NCI-H510A (cell line): ENCODE results near the gene CDNF.
"Not testable (repeated sequence)": the region's sequence is repeated elsewhere in the genome, so short reads cannot be mapped to it uniquely, and the experiment has no call there.

Source experiments
- DNase-seq: peaks from one replicate; lab custom pipeline; 2025; lab: John Stamatoyannopoulos, UW

CDNF gene

DNA sequence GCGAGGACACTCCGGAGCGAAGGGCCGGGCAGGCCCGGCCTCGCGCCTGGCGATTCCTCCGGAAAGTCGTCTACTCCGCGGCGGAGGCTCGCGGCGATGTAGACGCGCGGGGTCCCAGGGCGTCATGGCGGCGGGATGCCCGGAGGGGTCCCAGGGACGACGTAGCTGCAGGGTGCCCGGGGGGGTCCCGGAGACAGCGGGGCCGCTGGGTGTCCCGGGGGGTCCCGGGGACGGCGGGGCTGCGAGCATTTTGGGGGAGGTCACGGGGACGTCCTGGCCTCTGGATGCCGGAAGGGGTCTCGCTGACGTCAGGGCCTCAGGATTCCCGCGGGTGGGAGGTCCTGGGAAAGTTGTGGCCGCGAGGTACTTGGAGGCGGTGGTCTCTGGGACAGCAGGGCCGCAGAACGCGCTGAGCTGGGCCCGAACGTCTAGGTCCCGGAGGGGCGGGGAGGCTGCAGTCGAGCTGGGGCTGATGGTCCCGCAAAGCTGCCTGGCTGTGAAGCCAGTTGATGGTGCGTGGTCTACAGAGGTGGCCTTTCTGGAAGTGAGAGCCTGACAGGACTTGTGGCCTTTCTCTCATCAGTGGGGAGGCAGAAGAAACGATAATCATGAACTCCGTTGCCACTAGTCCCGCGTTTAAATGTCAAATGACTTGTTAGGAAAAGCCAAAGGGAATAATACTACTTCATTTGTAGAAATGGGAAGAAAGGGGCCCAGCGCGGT, 906 bp upstream of the CDNF start:
- no peak for DNase-seq

GRCh38 chr10:14837003-14837756, 657 bp downstream of the CDNF start:
- no peak for DNase-seq

DNA sequence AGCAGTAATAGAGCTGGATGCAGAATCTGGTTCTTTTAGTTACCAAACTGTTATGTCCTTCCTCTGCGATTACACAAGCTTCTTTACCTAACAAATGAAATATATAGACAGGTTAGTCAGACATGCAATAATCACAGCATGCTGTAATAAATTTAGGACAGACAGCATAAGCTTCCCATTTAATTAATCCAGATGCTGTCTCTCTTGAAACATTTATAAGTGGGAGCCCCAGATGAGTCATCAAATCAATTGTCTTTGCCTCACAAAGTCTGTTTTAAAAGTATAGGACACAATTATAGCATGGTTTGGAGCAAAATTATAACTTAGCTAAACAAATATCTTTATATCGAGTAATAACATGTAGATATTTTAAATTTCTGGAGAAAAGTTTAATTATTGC, 1.6 kb downstream of the CDNF start:
- no peak for DNase-seq

- DNase-seq: no peak
Observed at GRCh38 chr10:14833106-14833505, 4.7 kb downstream of the CDNF start.

- DNase-seq: no peak
Observed at GRCh38 chr10:14826076-14826829, 11.6 kb downstream of the CDNF start.

DNA sequence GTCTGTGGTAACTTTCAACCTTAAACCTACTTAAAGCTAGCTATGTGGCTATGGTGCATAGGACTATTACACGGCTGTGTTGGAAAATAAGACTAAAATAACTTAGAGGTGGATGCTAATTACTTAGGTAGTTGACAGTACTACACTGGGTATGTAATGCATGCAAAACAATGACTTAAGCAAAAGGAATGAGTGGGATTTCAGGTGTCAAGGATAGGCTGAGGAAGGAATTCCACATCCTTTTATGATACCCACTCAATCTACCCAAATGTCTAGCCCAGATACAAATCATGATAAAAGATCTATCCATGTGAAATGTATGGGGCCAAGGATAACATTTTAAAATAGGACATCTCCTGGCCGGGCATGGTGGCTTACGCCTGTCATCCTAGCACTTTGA, 13.9 kb downstream of the CDNF start:
- DNase-seq: no peak

DNA sequence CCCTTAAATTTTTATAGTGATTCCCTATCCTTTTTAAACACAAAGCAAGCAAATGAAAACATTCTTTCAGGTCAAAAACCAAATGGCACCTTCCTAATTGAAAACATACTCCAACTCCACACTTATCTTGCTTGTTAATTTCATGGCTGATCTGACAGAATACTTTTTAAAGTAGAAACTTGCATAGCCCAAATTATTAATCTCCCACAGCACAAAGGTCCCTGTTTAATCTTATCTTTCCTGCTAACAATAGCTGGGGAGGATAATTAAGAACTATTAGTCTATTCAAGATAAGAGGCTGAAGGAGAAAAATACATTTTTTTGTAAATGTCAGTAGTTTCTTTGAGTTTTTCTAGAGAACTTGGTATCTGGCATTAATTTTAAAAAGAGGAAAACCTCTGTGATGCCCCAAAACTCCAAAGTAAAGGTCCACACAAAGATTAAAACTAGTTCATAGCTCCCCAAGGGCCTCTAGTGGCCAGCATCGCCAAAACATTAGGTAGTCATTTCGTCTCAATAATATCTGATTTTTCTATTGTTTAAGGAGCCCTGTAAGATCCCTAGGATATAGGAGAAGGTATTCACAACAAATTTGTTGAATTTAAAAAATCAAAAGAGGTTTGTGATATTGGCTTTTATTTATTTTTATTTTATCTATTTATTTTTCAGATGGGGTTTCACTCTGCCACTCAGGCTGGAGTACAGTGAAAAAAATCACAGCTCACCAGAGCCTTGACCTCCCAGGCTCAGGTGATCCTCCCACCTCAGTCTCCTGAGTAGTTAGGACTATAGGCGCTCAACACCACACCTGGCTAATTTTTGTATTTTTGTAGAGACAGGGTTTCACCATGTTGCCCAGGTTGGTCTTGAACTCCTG, 14.7 kb downstream of the CDNF start:
- DNase-seq: no peak

DNA sequence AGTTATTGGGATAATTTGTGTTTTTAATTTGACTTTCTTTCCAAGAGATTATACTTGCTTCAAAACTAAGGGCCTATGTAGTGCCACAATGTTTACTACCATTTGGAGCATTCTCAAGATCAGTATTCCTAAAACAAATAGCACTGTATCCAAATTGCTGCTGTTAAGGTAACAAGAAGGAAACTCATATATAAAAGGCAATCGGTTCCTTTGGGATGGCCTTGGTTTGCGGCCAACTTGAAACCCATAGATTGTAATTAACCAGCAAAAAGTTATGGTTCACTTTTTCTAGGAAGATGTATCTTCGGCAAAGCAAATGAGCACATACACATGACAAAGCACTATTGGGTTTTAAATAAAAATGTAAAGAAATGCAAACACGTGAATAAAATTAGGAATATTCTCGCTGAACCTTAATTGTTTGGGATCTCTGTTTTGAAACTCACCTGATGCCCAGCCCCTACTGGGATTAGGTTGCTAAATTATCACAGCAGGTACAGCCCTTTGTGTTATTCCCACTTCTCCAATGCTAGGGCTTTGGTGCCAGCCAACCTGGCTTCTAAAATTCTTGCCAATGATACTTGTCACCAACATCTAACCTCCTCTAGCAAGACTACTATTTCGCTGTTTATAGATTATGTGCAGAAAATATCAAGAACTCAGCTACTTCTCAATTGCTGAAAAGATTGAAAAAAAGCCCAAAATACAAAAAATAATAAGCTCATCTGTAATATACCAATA, 16.0 kb downstream of the CDNF start:
- no peak for DNase-seq

DNA sequence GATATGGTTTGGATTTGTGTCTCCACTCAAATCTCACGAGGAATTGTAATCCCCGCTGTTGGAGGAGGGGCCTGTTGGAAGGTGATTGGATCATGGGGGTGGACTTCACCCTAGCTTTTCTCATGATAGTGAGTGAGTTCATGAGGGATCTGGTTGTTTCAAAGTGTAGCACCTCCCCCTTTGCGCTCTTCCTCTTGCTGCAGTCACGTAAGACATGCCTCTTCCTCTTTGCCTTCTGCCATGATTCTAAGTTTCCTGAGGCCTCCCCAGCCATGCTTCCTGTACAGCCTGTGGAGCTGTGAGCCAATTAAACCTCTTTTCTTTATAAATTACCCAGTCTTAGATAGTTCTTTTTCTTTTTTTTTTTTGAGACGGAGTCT, 17.1 kb downstream of the CDNF start:
- DNase-seq: no peak

GRCh38 chr10:14820010-14820774, 17.6 kb downstream of the CDNF start:
- no peak for DNase-seq

DNA sequence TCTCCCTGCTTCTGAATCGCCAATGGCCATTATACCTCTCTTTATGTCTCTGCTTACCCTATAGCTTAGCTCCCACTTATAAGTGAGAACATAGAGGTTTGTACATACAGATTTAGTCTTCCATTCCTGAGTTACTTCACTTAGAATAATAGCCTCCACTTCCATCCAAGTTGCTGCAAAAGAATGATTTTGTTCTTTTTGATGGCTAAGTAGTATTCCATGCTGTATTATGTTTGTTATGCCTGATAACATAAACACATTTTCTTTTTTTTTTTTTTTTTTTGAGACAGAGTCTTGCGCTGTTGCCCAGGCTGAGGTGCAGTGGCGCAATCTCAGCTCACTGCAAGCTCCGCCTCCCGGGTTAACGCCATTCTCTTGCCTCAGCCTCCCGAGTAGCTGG, 21.1 kb downstream of the CDNF start:
- DNase-seq: not testable (repeated sequence)

DNA sequence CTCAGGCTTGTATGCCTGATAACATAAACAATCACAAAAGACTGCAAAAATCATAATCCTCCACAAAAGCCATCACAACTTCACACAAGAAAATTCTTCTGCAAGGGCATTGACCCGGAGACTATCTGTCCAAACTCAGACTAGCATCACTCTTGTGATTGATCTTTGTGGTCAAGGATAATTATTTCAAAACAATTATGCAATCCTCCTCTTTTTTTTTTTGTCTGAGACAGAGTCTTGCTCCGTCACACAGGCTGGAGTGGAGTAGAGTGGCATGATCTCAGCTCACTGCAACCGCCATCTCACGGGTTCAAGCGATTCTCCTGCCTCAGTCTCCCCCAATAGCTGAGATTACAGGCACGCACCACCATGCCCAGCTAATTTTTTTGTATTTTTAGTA, 22.2 kb downstream of the CDNF start:
- no peak for DNase-seq

DNA sequence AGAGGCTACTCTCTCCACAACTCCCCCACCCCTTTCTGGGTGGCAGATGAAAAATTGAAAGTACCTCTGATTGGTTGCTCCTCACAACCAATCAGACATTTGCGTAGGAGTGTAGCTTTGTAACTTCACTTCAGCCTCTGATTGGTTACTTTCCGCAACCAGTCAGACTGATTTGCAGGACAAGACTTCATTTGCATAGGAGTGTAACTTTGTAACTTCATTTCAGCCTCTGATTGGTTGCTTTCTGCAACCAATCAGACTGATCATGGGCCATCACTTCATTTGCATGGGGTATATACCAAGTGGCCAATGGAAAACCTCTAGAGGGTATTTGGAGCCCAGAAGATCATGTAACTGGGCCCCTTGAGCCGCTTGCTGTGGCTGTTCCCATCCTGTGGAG, 25.6 kb downstream of the CDNF start:
- no peak for DNase-seq

DNA sequence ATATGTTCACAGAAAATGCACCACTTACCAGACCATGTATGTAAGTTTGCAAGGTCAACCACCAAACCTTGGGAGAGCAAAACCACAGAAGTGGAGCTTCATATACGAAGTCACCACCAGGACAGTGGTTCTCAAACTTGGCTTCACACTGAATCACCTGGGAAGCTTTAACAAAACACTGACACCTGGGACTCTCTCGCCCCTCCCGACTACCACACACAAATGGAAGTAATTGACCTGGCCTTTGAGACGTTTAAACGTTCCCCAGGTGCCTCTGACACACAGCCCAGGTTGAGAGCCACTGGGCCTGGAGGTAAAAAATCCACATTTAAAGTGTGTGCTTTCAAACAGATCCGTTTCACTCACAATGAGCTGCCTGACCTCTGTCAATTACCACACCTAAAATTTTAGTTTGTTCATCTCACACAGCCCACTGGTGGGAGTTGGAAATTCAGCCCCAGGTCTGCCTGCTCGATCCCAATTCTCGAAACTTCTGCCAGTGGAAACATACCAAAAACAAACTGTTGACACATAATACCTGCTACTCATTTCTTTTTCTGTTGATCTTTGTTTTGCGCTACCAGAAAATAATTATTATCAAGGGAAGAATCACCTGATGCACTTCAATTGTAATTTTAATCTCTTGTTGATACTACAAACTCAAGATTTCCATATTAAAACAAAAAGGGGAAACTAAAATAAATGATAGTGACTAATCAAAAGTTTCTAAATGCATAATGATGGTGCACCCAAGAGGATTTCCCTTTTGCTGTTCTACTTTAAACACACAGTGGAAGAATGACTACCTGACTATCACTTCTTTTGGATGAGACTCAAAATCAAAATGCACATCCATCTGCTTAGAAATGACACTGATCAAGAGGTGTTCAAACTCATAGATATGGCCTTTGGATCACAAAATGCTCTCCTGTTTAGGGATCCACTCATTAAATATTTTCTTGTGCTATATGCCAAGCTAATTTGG, 26.6 kb downstream of the CDNF start:
- no peak for DNase-seq

DNA sequence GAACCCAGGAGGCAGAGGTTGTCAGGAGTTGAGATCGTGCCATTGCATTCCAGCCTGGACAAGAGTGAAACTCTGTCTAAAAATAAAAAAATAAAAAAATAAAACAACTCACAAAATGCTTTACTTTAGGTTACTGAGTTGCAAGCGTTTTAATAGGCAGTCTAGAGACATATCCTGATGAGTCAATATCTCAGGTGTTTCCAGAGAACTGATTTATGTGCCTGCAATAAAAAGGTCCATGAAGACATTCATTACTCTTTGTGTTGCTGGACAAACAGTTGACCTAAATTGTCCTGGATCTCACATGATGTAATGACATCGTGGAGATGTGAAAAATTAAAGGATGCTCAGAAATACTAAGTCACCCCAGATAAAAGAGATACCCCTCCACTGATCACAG, 31.5 kb downstream of the CDNF start:
- DNase-seq: no peak

DNA sequence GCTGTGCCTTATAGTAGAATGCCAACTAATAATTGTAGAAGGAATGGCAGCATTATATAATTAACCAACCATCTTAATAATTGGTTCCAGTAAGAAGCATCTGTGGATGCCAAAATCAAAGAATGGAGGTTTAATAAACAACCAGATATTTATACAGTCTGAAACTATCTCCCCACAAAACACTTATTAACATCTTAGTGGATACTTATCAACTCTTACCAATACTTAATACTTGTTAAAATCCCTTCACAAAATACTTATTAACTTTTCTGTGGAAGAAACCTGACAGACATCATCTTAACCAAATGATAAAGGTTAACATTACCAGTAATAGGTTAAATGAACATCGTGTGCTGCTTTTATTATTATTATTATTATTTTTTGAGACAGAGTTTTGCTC, 34.0 kb downstream of the CDNF start:
- no peak for DNase-seq

- no peak for DNase-seq
Observed at GRCh38 chr10:14801723-14802122, 36.1 kb downstream of the CDNF start.

DNA sequence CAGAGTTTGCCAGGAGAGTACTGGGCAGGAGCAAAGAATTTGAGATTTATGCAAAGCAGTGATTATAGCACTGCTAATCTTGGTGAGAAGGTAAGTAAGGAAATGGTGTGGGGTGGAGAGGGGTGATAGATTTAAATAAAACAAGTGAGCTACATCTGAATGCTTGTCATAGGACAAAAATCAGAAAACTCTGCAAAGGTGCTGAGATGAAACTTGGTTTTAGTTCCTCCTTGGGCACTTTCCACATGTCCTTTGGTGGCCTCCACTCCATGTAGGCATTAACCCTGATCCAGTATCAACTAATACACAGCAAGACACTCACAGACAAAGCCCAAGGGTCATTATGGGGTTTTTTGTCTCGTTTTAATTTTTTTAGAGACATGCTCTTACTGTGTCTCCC, 37.4 kb downstream of the CDNF start:
- no peak for DNase-seq

DNA sequence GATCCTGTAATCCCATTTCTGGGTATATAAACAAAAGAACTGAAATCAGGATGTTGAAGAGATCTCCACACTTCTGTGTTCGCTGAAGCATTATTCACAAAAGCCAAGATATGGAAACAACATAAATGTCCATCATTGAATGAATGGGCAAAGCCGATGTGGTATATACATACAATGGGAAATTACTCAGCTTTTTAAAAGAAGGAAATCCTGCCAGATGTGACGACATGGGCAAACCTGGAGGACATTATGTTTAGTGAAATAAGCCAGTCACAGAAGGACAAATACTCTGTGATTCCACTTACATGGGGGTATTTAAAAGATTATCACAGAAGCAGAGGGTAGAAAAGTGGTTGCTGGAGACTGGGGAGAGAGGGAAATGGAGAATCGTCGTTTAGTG, 39.2 kb downstream of the CDNF start:
- no peak for DNase-seq
